GM18520 (cell line): ENCODE data around the gene SERTAD4.
"Not testable (repeated sequence)": the region's sequence is repeated elsewhere in the genome, so short reads cannot be mapped to it uniquely, and the experiment has no call there.

Experiments
- ATAC-seq: cut with Tn5 transposase; IDR thresholded peaks from one replicate; pipeline ENCODE4 v1.9.1; 2021; ENCODE audit not compliant: unreplicated experiment

Gene SERTAD4

DNA sequence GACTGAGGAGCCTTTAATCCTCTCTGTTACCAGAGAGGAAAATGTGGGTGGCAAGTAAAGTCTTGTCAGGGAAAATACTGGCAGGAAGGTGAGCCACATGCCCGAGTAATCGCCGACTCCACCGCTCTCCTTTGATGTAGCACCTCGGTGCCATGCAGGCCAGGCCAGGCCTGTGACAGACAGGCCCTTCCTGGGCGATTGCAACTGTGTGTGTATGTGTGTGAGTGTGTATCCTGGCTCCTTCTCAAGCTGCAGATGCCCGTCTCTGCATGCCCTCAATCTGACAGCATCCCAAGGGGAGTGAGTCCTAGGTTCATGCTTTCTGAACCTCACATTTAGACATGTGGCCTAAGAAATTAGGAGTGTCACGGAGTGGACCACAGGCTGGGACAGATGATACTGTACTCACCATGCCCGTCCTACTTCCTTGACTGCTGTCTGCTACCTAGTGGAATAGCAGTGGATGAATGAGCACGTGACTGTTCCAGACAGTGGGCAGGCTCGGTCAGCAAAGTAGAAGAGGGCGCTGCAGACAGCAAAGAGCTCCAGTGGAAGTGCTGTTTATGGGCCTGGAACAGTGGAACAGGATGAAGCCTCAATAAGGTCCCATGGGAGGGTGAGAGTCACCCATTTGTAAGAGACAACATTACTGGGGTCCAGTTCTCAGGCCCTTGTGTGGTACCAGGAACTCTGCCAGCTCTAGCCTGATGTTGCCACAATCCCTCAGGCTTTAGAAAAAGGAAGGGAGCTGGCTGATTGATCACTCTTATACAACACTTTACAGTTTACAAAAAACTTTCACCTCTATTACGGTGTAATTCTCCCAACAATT is 25.3 kb downstream of the SERTAD4 start:
- no peak for ATAC-seq

DNA sequence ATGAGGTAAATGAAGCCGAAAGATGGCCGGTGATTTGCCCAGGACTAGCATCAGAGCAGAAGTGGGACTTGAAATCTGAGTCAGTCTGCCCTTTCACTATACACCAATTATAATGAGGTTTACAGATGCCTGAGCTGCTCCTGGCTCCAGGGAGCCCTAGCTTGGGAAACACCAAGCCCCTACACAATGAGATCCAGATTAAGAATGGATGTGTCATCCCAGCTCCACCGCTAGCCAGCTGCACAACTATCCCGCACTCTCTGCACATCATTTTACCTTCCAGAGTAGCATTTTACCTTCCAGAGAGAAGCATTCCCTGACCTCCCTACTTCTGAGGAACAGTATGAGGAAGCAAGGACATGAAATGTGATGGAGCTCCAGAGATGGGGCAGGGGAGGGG is 27.0 kb downstream of the SERTAD4 start:
- no peak for ATAC-seq

GRCh38 chr1:210260096-210260495 is 27.5 kb downstream of the SERTAD4 start:
- ATAC-seq = no peak

- ATAC-seq = no peak
Measured at GRCh38 chr1:210262167-210262896, 29.7 kb downstream of the SERTAD4 start.

GRCh38 chr1:210262897-210263272 is 30.3 kb downstream of the SERTAD4 start:
- no peak for ATAC-seq

DNA sequence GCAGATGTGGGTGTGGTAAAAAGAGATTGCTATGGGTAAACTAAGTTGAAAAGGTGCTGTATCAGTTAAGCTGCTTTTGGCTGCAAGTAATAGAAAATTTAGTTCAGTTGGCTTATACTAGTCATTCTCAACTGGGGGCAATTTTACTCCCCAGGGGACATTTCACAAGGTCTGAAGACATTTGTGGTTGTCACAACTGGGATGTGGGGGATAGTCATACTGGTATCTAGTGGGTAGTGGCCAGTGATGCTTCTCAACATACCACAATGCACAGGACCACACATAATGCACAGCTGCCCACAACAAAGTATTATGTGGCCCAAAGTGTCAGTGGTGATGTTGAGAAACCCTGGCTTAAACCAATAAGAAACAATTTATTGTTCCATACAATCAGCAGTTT is 31.4 kb downstream of the SERTAD4 start:
- ATAC-seq = no peak

DNA sequence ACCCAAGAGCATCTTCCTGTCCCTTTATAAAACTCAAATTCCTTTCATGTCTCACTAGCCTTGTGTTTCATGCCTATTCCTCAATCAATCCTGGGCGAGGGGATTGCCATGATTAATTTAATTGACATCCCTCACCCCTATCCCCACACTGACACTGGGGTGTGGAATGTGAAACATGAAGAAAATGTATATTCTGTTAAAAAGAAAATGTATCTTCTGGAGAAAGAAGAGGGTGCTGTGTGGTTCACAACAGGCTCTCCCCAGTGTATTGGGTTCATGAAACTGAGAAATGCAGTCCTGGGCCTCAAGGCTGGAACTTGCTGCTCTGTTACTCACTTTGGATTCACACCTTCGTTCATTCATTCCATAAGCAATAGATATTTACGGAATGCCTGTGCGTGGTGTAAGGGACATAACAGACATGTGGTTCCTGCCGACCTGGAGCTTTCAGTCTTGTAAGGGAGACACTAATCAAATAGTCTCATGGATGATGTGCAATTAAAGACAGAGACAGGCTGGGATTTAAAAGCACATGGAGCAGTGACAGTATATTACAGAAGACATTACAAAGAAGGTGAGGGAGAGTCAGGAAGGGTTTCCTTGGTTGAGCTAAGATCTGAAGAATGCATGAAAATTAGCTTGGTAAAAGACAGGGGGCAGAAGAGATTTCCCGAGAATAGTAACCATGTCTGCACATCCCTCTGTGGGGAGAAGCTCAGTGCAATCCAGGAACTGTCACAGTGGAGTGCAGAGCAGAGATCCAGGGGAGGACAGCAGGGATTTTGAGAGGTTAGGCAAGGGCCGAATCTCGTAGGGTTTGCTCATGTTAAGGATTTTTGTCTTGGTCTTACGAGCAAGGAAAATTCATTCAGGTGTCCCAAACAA is 32.1 kb downstream of the SERTAD4 start:
- ATAC-seq = no peak

DNA sequence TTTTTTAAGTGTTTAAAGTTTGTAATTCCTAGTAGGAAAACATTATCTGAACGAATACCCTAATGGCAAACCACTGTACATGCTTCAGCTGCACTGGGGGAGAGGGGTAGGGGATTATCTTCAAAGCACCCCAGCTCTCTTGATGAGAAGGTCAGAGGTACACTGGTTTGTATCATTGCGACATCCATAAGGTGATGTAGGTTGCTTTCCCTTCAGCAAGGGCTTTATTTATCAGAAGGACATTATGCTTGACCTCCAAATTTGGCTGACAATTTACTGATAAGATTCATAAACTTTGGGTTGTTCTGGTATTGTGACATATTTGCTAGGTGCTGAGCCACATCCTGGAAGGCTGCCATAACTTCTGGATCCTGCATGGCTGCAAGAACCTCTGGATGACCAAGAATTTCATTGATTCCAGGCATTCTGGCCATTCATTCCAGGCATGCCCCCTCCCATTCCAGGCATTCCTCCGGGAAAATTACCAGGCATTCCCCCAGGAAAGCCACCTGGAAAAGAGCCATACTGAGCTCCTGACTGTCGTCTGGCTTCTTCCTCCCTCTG is 32.9 kb downstream of the SERTAD4 start:
- not testable (repeated sequence) for ATAC-seq

DNA sequence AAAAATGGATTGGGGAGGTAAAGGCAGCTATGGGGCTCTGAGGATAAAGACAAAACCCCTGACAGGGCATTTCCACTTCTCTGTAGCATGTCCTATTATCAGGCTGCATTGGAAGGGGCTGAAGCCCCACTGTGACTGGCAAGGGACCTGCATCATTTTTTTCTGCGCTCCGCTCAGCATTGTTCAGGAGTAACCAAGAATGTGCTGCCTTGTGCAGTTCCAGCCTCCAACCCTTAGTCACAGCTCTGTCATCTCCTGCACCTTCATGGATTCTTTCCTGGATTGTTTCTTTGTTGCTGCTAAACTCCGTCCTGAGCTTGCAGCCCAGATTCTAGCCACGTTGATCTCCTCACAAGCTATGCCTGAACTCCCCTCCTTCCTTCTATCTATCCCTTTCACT is 37.4 kb downstream of the SERTAD4 start:
- no peak for ATAC-seq

- no peak for ATAC-seq
Measured at GRCh38 chr1:210272666-210273065, 40.1 kb downstream of the SERTAD4 start.

- no peak for ATAC-seq
Measured at GRCh38 chr1:210280221-210280620, 47.6 kb downstream of the SERTAD4 start.

DNA sequence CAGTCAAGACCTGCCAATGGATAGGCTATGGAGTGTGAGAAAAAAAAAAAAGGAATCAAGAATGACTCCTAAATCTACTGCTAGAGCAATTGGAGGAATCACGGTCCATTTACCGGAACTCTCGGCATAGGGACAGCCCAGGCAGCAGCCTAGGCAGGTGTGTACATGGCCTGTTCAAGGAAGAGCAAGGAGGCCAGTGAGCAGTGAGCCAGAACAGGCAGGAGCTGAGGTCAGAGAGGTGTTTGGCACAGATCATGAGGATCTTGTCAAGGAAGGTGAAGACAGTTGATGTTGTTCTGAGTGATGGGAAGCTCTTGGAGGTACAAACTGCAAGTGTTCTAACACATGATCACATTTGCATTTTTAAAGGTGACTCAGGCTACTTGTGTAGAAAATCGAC is 55.5 kb downstream of the SERTAD4 start:
- ATAC-seq = no peak

- no peak for ATAC-seq
Measured at GRCh38 chr1:210289248-210289647, 56.7 kb downstream of the SERTAD4 start.

GRCh38 chr1:210291081-210291764 is 58.6 kb downstream of the SERTAD4 start:
- no peak for ATAC-seq

DNA sequence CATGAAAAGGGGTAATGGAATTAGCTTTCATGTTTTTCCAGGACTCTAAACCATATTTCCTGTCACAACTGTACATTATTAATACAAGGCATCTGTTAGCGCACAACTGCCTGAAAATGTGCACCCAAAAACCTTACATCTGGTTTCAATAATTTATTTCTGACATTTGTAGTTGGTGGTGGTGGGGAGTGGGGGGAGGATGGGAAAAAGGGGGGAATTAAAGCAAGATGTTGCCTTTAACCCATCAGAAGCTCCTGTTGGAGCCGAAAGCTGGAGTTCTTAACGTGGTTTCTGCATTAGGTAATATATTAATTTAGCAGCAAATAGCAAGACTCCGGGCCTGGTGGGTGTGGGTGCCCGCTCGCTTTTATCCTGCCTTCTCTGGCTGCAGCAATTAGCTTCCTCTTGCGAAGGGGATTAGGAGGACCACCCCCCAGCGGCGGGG is 59.2 kb downstream of the SERTAD4 start:
- ATAC-seq = no peak

GRCh38 chr1:210292231-210292871 is 59.8 kb downstream of the SERTAD4 start:
- no peak for ATAC-seq

DNA sequence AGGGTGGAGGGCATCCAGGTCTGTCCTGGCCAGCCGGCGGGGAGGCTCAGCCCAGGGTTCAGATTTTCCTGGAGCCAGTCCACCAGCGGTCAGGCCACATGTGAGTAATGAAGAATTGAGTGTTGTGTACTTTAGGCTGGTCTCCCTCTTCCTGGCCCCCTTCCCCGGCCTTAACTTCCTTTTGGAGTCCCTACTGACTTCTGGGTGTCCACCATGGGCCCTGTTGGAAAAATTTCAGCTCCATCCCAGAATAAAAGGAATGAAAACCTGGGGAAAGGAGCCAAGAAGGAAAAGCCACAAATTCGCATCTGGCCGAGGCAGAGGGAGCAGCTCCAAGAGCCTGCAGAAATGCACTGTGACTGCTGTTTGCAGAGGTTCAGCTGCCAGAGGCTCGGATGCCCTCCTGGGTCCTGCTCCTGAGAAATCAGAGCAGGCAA is 60.6 kb downstream of the SERTAD4 start:
- ATAC-seq = no peak

- ATAC-seq = no peak
Measured at GRCh38 chr1:210294999-210295745, 62.6 kb downstream of the SERTAD4 start.
